Measurements from ENCODE around the gene MEIS2. TPM values are rescaled to one million over a fixed set of nuclear protein-coding genes. Genes with fewer than 3 reads are reported as not detected.

The MEIS2 gene
- total and polyA plus RNA-seq, 2 of the 13 experiments (the other 11 are each of a cell fraction or from before 2014, with no cell fraction given), result 10.7 to 12.4 TPM

- no peak for TF ChIP-seq ZNF318 (CRISPR knock-in tag; IDR thresholded peaks at IDR 0.05)
- no peak for TF ChIP-seq IKZF5 (CRISPR knock-in tag; IDR thresholded peaks at IDR 0.05)
- TF ChIP-seq ZNF646 (CRISPR knock-in tag; IDR thresholded peaks at IDR 0.05), result peak; percentile 89
- TF ChIP-seq ATF3 (CRISPR knock-in tag; IDR thresholded peaks at IDR 0.05), result no peak
- no peak for TF ChIP-seq ZNF549 (CRISPR knock-in tag; IDR thresholded peaks at IDR 0.05)
- TF ChIP-seq SMARCC2 (IDR thresholded peaks at IDR 0.05), result no peak
- no peak for TF ChIP-seq TRAFD1 (CRISPR knock-in tag; IDR thresholded peaks at IDR 0.05; ENCODE audit: borderline replicate concordance)
- no peak for TF ChIP-seq FLYWCH1 (CRISPR knock-in tag; IDR thresholded peaks at IDR 0.05)
- no peak; the same call in 1 of the 2 replicates for TF ChIP-seq ZNF274 (CRISPR knock-in tag; IDR thresholded peaks at IDR 0.05)
These were observed at the start of gene MEIS2 (continued) for GRCh38 chr15:37100109-37100965.

Measured in HepG2 (cell line).